Ovary (tissue), 3 donors: ENCODE measurements around the gene TMEM221.

Experiments
- EP300 ChIP-seq: sonication (generic); formaldehyde crosslinking; IDR thresholded peaks from one replicate; pipeline ENCODE4 v1.6.1; 2017; ENCODE audit warnings: antibody characterized with exemption
- POLR2A ChIP-seq: fragments of 450-650 bp; IDR thresholded peaks from one replicate; pipeline ENCODE4 v1.6.1; 2017; ENCODE audit warnings: antibody characterized with exemption, mild to moderate bottlenecking, moderate library complexity
- TF ChIP-seq, protein P1 (sequence below), 3 donors: fragments of 450-650 bp in 2 of 3; fragments of 200-600 bp in 1 of 3; IDR thresholded peaks; one replicate each; pipeline versions ENCODE4 v1.5.1 to v1.8.0; 2016 to 2022; ENCODE audit warnings: antibody characterized with exemption in 3 of 3, mild to moderate bottlenecking in 1 of 3
- donor health status: DM: no; HTN: no; CAD: no.

DNA sequence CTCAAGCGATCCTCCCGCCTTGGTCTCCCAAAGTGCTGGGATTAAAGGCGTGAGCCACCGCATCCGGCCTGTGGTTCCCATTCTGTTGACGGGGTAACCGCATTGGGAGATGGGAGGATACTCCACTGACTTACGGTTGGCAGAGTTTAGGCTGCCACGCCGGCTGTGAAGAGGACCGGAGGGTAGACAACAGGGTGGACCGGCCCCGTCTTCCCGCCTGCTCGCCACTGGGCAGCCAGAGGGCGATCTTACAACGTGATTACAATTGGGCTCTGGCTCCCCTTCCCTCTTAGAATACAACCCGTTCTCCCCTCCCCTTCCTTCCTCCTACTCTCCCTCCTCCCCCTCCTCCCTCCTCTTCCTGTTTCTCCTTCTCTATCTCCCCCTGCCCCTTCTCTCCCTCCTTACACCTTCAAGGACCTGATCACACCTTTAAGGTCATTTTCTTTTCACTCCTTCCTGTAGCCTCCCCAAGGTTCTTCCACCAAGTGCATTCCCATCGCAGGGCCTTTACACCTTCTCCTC lies 53.5 kb downstream of the TMEM221 start:
- no peak for TF ChIP-seq POLR2A
- TF ChIP-seq, protein P1, sequence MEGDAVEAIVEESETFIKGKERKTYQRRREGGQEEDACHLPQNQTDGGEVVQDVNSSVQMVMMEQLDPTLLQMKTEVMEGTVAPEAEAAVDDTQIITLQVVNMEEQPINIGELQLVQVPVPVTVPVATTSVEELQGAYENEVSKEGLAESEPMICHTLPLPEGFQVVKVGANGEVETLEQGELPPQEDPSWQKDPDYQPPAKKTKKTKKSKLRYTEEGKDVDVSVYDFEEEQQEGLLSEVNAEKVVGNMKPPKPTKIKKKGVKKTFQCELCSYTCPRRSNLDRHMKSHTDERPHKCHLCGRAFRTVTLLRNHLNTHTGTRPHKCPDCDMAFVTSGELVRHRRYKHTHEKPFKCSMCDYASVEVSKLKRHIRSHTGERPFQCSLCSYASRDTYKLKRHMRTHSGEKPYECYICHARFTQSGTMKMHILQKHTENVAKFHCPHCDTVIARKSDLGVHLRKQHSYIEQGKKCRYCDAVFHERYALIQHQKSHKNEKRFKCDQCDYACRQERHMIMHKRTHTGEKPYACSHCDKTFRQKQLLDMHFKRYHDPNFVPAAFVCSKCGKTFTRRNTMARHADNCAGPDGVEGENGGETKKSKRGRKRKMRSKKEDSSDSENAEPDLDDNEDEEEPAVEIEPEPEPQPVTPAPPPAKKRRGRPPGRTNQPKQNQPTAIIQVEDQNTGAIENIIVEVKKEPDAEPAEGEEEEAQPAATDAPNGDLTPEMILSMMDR (IDR thresholded peaks at IDR 0.05): peak; percentile 10 to 66 (median 56)
- no peak for TF ChIP-seq EP300
